Measurements from ENCODE around the gene COL15A1.

Gene COL15A1

GRCh38 chr9:99112750-99113413 is 169.2 kb downstream of the COL15A1 start:
- H3K4me3 Mint-ChIP-seq: no peak overlapping the region
- H3K27me3 Mint-ChIP-seq: no peaks in the 10 kb centered on the region
- peak overlapping the region; percentile 36 for H3K27ac Mint-ChIP-seq
- H3K9me3 Mint-ChIP-seq: no peaks in the 10 kb centered on the region
- intact Hi-C loops (cut with micrococcal nuclease): no loop called here
- peaks cover 61% of the 10 kb centered on the region for H3K4me1 Mint-ChIP-seq (ENCODE audit: low read depth)
- H3K36me3 Mint-ChIP-seq (ENCODE audit: low read depth): peaks cover 7% of the 10 kb centered on the region

DNA sequence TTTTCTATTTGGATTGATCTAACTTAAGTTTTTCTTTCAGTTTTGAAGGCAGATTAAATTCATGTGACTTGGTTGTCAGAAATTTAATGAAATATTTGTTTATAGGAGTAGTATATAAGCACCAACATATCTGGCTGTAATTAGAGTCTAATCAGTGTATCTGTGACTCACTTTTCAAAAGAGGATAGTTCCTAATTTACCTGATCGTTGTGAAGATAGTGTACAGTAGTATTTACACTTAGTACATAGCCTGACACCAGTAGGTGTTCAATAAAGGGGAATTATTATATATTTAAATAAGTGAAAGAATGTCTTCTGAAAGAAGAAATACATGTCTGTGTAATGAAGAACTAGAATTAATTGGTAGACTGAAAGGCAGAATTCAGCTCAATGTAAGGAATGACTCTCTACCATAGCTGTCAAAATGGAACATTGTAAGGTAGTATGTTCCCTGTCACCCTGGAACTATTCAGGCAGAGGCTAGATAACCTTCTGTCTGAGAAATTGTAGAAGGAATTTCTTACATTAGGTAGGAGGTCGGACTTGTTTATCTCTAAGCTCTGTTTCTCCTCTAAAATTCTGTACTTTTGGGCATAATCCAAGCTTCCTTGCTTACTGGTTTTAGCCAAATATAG is 169.8 kb downstream of the COL15A1 start:
- Mint-ChIP-seq H3K27ac (peak overlapping the region; percentile 36), H3K4me3 (no peak overlapping the region), H3K36me3 (ENCODE audit: low read depth) (peaks cover 7% of the 10 kb centered on the region), H3K27me3 (no peaks in the 10 kb centered on the region), H3K4me1 (ENCODE audit: low read depth) (peaks cover 57% of the 10 kb centered on the region), H3K9me3 (no peaks in the 10 kb centered on the region)
- intact Hi-C loops (cut with micrococcal nuclease): no loop called here

GRCh38 chr9:99114049-99114440 is 170.3 kb downstream of the COL15A1 start:
- Mint-ChIP-seq H3K9me3 (no peaks in the 10 kb centered on the region), H3K4me1 (ENCODE audit: low read depth) (peaks cover 57% of the 10 kb centered on the region), H3K27me3 (no peaks in the 10 kb centered on the region), H3K36me3 (ENCODE audit: low read depth) (peaks cover 11% of the 10 kb centered on the region), H3K4me3 (no peak overlapping the region), H3K27ac (no peak overlapping the region)
- intact Hi-C loops (cut with micrococcal nuclease): no loop called here

GRCh38 chr9:99114846-99115500 is 171.3 kb downstream of the COL15A1 start:
- Mint-ChIP-seq H3K27me3 (no peaks in the 10 kb centered on the region), H3K9me3 (no peaks in the 10 kb centered on the region), H3K27ac (no peak overlapping the region), H3K4me1 (ENCODE audit: low read depth) (peaks cover 55% of the 10 kb centered on the region), H3K36me3 (ENCODE audit: low read depth) (peaks cover 13% of the 10 kb centered on the region), H3K4me3 (no peak overlapping the region)
- intact Hi-C loops (cut with micrococcal nuclease): no loop called here

GRCh38 chr9:99116003-99116411 is 172.3 kb downstream of the COL15A1 start:
- no peak overlapping the region for H3K4me3 Mint-ChIP-seq
- H3K9me3 Mint-ChIP-seq: no peaks in the 10 kb centered on the region
- no peaks in the 10 kb centered on the region for H3K27me3 Mint-ChIP-seq
- H3K36me3 Mint-ChIP-seq (ENCODE audit: low read depth): peaks cover 13% of the 10 kb centered on the region
- no peak overlapping the region for H3K27ac Mint-ChIP-seq
- intact Hi-C loops (cut with micrococcal nuclease): no loop called here
- H3K4me1 Mint-ChIP-seq (ENCODE audit: low read depth): peaks cover 55% of the 10 kb centered on the region

GRCh38 chr9:99118782-99119466 is 175.2 kb downstream of the COL15A1 start:
- peak overlapping the region; percentile 71 for H3K27ac Mint-ChIP-seq
- H3K9me3 Mint-ChIP-seq: no peaks in the 10 kb centered on the region
- intact Hi-C loops (cut with micrococcal nuclease): no loop called here
- peaks cover 42% of the 10 kb centered on the region for H3K4me1 Mint-ChIP-seq (ENCODE audit: low read depth)
- H3K36me3 Mint-ChIP-seq (ENCODE audit: low read depth): peaks cover 14% of the 10 kb centered on the region
- no peaks in the 10 kb centered on the region for H3K27me3 Mint-ChIP-seq
- H3K4me3 Mint-ChIP-seq: peak overlapping the region; percentile 45

DNA sequence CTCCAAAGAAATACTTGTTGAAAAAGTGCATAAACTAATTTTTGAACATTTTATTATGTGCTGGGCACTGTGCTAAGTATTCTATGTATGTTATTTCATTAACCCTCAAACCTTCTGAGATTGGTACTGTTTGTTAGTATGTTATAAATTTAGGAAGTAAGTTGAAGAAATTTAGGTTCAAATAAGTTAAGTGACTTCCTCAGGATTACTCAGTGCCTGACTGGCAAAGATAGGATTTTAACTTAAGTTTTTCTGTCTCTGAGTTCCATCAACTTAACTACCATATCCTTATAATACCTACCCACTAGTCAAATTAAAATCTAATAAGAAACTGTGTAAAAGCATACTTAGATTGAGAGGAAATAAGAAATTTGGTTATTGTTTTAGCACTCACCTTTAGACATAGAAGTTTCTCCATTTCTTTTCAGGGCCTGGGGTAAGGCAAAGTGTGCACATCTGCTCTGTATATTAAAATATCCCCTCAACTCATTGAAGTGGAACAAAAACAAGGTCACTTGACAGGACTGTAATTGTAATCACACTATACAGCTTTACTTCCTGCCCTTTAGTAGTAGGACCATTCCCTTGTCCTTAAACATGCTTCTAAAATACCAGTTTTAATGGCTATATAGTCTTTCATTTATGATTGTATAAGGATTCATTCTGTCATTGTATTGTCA is 176.4 kb downstream of the COL15A1 start:
- peaks cover 14% of the 10 kb centered on the region for H3K36me3 Mint-ChIP-seq (ENCODE audit: low read depth)
- intact Hi-C loops (cut with micrococcal nuclease): no loop called here

More for the DNA sequence above, 176.4 kb downstream of the COL15A1 start:
- H3K27ac Mint-ChIP-seq: no peak overlapping the region
- no peaks in the 10 kb centered on the region for H3K27me3 Mint-ChIP-seq
- peaks cover 39% of the 10 kb centered on the region for H3K4me1 Mint-ChIP-seq (ENCODE audit: low read depth)
- H3K9me3 Mint-ChIP-seq: no peaks in the 10 kb centered on the region
- H3K4me3 Mint-ChIP-seq: no peak overlapping the region

Data from dendritic cell treated with granulocyte-macrophage colony-stimulating factor and Interleukin-4, amounts not matched to agents 40 ng/mL and 50 ng/mL, for 4 days (primary cell).